Stimulated activated CD8-positive, alpha-beta memory T cell treated with anti-CD3 and anti-CD28 coated beads, Interleukin-2, amount 100 ng/mL, for 48 hours (primary cell): ENCODE results near the gene MMEL1.

ENCODE experiments used
- DNase-seq, 2 donors: peaks; one replicate each; pipeline ENCODE4 v3.0.0-alpha.2; 2020; ENCODE audit warnings: low read depth in 2 of 2

Gene MMEL1

GRCh38 chr1:2604844-2605508 is 27.8 kb downstream of the MMEL1 start:
- no peak for DNase-seq

GRCh38 chr1:2604156-2604843 is 28.5 kb downstream of the MMEL1 start:
- DNase-seq: no peak

GRCh38 chr1:2603521-2604155 is 29.2 kb downstream of the MMEL1 start:
- no peak for DNase-seq

- no peak for DNase-seq
These were observed 29.8 kb downstream of the MMEL1 start for GRCh38 chr1:2602866-2603520.

- no peak for DNase-seq
These were observed 30.4 kb downstream of the MMEL1 start for GRCh38 chr1:2602311-2602835.

- no peak for DNase-seq
These were observed 31.0 kb downstream of the MMEL1 start for GRCh38 chr1:2601721-2602303.

- DNase-seq: no peak
These were observed 34.4 kb downstream of the MMEL1 start for GRCh38 chr1:2598329-2598931.

GRCh38 chr1:2597441-2598328 is 35.1 kb downstream of the MMEL1 start:
- DNase-seq: no peak

GRCh38 chr1:2596530-2597333 is 36.1 kb downstream of the MMEL1 start:
- DNase-seq: no peak

GRCh38 chr1:2595812-2596529 is 36.8 kb downstream of the MMEL1 start:
- DNase-seq: no peak

- no peak for DNase-seq
These were observed 37.5 kb downstream of the MMEL1 start for GRCh38 chr1:2595261-2595811.

GRCh38 chr1:2594641-2595131 is 38.1 kb downstream of the MMEL1 start:
- no peak for DNase-seq

- DNase-seq: no peak
These were observed 38.7 kb downstream of the MMEL1 start for GRCh38 chr1:2594001-2594640.

- DNase-seq: no peak
These were observed 39.5 kb downstream of the MMEL1 start for GRCh38 chr1:2593251-2593878.

GRCh38 chr1:2592672-2593071 is 40.1 kb downstream of the MMEL1 start:
- no peak for DNase-seq

- no peak for DNase-seq
These were observed 41.1 kb downstream of the MMEL1 start for GRCh38 chr1:2591581-2592261.

- no peak for DNase-seq
These were observed 41.6 kb downstream of the MMEL1 start for GRCh38 chr1:2591233-2591580.
